ENCODE data around the gene KRTAP12-2. TPM values are rescaled to one million over a fixed set of nuclear protein-coding genes. Genes with fewer than 3 reads are reported as not detected.

Gene KRTAP12-2
- total RNA-seq, 1 experiment from 2014 or later, result not detected

DNA sequence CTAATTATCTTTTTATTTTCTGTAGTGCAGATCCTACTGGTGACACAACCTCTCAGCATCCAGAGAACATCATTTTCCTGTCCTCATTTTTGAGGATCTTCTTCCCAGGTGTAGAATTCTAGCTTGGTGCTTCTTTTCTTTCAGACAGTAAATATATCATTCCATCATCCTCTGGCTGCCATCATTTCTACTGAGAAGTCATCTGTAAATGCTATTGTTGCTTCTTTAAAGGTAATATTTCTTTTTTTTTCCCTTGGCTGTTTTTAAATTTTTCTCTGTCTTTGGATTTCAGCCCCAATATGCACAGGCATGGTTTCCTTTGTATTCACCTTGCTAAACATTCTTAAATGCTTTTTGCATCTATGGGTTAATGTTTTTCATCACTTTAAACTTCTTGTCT lies 43.2 kb downstream of the KRTAP12-2 start:
- Mint-ChIP-seq H3K9me3 (peaks cover 63% of the 10 kb centered on the region), H3K36me3 (peaks cover 50% of the 10 kb centered on the region), H3K27me3 (ENCODE audit: low read depth) (peaks cover 5% of the 10 kb centered on the region; the same call in 1 of the 2 replicates), H3K27ac (no peak overlapping the region), H3K4me3 (no peak overlapping the region), H3K4me1 (peaks cover 3% of the 10 kb centered on the region; the same call in 1 of the 2 replicates)
- ChIA-PET CTCF (no interaction called here), POLR2A (no interaction called here)
- no peak for ATAC-seq
- DNase-seq (ENCODE audit: low spot score), result no peak
- TF ChIP-seq NFYB (CRISPR knock-in tag; conservative IDR thresholded peaks at IDR 0.05; ENCODE audit: low read depth) (no peak), ZNF317 (CRISPR knock-in tag; IDR thresholded peaks at IDR 0.05; ENCODE audit: borderline replicate concordance, low read depth) (peak; percentile 95)

DNA sequence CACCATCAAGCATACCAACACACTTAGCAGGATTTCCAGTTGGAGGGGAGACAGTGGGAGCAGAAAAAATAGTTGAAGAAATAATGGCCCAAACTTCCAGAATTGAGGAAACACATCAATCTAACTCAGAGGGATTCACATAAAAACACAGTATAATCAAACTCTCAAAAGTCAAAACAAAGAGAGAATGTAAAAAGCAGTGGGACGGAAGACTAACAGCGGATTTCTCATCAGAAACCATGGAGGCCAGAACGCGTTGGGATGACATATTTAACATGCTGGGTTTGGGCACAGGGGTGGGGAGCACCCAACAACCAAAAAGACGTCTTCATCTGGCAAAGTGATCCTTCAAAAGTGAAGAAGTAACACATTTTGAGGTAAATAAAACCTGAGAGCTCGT lies 46.8 kb downstream of the KRTAP12-2 start:
- peaks cover 28% of the 10 kb centered on the region for H3K4me1 Mint-ChIP-seq
- CTCF ChIA-PET, result interaction anchor here (1.9 kb wide), 1 partner anchor 91 kb away, joined by 8 read pairs; the partner anchor contains the start of gene TSPEAR
- no peak for DNase-seq (ENCODE audit: low spot score)
- no peak overlapping the region for H3K27ac Mint-ChIP-seq
- POLR2A ChIA-PET, result no interaction called here
- H3K9me3 Mint-ChIP-seq, result peaks cover 61% of the 10 kb centered on the region
- TF ChIP-seq NFE2L1 (CRISPR knock-in tag; IDR thresholded peaks at IDR 0.05), result no peak
- no peak for TF ChIP-seq IRF1 (CRISPR knock-in tag; IDR thresholded peaks at IDR 0.05)
- TF ChIP-seq ZNF317 (CRISPR knock-in tag; IDR thresholded peaks at IDR 0.05; ENCODE audit: borderline replicate concordance, low read depth), result peak; percentile 99
- H3K4me3 Mint-ChIP-seq, result no peak overlapping the region
- ATAC-seq, result no peak
- peaks cover 47% of the 10 kb centered on the region for H3K36me3 Mint-ChIP-seq
- peaks cover 5% of the 10 kb centered on the region; the same call in 1 of the 2 replicates for H3K27me3 Mint-ChIP-seq (ENCODE audit: low read depth)

DNA sequence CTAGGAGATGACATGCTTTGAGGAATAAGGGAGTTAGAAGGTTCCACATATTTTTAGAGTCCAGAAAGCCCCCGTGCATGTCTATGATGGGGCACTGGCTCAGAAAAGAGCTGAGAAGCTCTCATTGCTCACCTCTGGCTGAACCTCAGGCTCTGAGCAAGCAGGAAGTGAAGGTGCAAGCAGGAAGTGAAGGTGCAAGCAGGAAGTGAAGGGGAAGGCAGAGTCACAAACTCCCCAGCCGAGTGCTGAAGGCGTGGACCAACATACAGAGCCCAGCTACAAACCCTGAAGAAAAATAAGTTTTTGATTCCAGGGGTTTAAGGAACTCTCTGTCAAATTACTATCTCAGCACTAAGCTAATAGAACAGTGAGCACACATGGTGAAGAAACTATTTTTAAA lies 47.8 kb downstream of the KRTAP12-2 start:
- DNase-seq (ENCODE audit: low spot score), result no peak
- peaks cover 31% of the 10 kb centered on the region for H3K4me1 Mint-ChIP-seq
- H3K9me3 Mint-ChIP-seq, result peaks cover 51% of the 10 kb centered on the region
- TF ChIP-seq ZNF121 (CRISPR knock-in tag; IDR thresholded peaks at IDR 0.05) (no peak), JAZF1 (CRISPR knock-in tag; IDR thresholded peaks at IDR 0.05) (no peak), TEAD4 (CRISPR knock-in tag; IDR thresholded peaks at IDR 0.05) (no peak), ZNF281 (CRISPR knock-in tag; IDR thresholded peaks at IDR 0.05) (no peak), ELF4 (CRISPR knock-in tag; IDR thresholded peaks at IDR 0.05; ENCODE audit: low read depth) (no peak)
- TF ChIP-seq, protein P1, sequence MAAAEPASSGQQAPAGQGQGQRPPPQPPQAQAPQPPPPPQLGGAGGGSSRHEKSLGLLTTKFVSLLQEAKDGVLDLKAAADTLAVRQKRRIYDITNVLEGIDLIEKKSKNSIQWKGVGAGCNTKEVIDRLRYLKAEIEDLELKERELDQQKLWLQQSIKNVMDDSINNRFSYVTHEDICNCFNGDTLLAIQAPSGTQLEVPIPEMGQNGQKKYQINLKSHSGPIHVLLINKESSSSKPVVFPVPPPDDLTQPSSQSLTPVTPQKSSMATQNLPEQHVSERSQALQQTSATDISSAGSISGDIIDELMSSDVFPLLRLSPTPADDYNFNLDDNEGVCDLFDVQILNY (CRISPR knock-in tag; IDR thresholded peaks at IDR 0.05), result no peak
- ChIA-PET CTCF (interaction anchor here (0.8 to 3.6 kb wide), 10 partner anchors 8 to 182 kb away, joined by 3 to 16 read pairs (median 4); partner anchors contain the start of genes KRTAP10-12, KRTAP10-5, KRTAP10-9 and TSPEAR), POLR2A (interaction anchor here (0.6 kb wide), 1 partner anchor 220 kb away, joined by 3 read pairs; no protein-coding TSS in a partner anchor)
- peaks cover 2% of the 10 kb centered on the region; the same call in 1 of the 2 replicates for H3K27me3 Mint-ChIP-seq (ENCODE audit: low read depth)
- peaks cover 37% of the 10 kb centered on the region for H3K36me3 Mint-ChIP-seq
- no peak overlapping the region for H3K27ac Mint-ChIP-seq
- no peak overlapping the region for H3K4me3 Mint-ChIP-seq
- ATAC-seq, result no peak

GRCh38 chr21:44618504-44618903 lies 48.2 kb downstream of the KRTAP12-2 start:
- DNase-seq (ENCODE audit: low spot score) (peak; percentile 40), ATAC-seq (peak; percentile 81)
- Mint-ChIP-seq H3K27ac (no peak overlapping the region), H3K27me3 (ENCODE audit: low read depth) (peaks cover 2% of the 10 kb centered on the region; the same call in 1 of the 2 replicates), H3K4me3 (no peak overlapping the region), H3K9me3 (peaks cover 47% of the 10 kb centered on the region), H3K4me1 (peaks cover 31% of the 10 kb centered on the region), H3K36me3 (peaks cover 33% of the 10 kb centered on the region)
- ChIA-PET POLR2A (interaction anchor here (0.6 kb wide), 1 partner anchor 221 kb away, joined by 3 read pairs; no protein-coding TSS in a partner anchor), CTCF (interaction anchor here (0.8 to 3.6 kb wide), 10 partner anchors 8 to 182 kb away, joined by 3 to 16 read pairs (median 4); partner anchors contain the start of genes KRTAP10-12, KRTAP10-5, KRTAP10-9 and TSPEAR)
- TF ChIP-seq RELA (CRISPR knock-in tag; IDR thresholded peaks at IDR 0.05; ENCODE audit: borderline replicate concordance) (no peak), STAT6 (CRISPR knock-in tag; conservative IDR thresholded peaks at IDR 0.05; ENCODE audit: low read depth) (no peak), IRF2 (CRISPR knock-in tag; IDR thresholded peaks at IDR 0.05; ENCODE audit: borderline replicate concordance, low read depth) (no peak), ZNF416 (CRISPR knock-in tag; IDR thresholded peaks at IDR 0.05) (no peak), ELF4 (CRISPR knock-in tag; IDR thresholded peaks at IDR 0.05; ENCODE audit: low read depth) (no peak)
- TF ChIP-seq, protein P2, sequence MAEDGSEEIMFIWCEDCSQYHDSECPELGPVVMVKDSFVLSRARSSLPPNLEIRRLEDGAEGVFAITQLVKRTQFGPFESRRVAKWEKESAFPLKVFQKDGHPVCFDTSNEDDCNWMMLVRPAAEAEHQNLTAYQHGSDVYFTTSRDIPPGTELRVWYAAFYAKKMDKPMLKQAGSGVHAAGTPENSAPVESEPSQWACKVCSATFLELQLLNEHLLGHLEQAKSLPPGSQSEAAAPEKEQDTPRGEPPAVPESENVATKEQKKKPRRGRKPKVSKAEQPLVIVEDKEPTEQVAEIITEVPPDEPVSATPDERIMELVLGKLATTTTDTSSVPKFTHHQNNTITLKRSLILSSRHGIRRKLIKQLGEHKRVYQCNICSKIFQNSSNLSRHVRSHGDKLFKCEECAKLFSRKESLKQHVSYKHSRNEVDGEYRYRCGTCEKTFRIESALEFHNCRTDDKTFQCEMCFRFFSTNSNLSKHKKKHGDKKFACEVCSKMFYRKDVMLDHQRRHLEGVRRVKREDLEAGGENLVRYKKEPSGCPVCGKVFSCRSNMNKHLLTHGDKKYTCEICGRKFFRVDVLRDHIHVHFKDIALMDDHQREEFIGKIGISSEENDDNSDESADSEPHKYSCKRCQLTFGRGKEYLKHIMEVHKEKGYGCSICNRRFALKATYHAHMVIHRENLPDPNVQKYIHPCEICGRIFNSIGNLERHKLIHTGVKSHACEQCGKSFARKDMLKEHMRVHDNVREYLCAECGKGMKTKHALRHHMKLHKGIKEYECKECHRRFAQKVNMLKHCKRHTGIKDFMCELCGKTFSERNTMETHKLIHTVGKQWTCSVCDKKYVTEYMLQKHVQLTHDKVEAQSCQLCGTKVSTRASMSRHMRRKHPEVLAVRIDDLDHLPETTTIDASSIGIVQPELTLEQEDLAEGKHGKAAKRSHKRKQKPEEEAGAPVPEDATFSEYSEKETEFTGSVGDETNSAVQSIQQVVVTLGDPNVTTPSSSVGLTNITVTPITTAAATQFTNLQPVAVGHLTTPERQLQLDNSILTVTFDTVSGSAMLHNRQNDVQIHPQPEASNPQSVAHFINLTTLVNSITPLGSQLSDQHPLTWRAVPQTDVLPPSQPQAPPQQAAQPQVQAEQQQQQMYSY (CRISPR knock-in tag; IDR thresholded peaks at IDR 0.05), result no peak
- TF ChIP-seq, protein P3, sequence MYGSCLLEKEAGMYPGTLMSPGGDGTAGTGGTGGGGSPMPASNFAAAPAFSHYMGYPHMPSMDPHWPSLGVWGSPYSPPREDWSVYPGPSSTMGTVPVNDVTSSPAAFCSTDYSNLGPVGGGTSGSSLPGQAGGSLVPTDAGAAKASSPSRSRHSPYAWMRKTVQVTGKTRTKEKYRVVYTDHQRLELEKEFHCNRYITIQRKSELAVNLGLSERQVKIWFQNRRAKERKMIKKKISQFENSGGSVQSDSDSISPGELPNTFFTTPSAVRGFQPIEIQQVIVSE (CRISPR knock-in tag; IDR thresholded peaks at IDR 0.05; ENCODE audit: borderline replicate concordance), result no peak
